Stimulated activated CD8-positive, alpha-beta memory T cell treated with anti-CD3 and anti-CD28 coated beads, Interleukin-2, amount 100 ng/mL, for 1 hour (primary cell): ENCODE data around the gene APIP.

Source experiments
- DNase-seq, 2 donors: peaks; one replicate each; pipeline ENCODE4 v3.0.0-alpha.2; 2020; ENCODE audit warnings: low read depth in 2 of 2

Gene APIP

GRCh38 chr11:34887260-34887659 lies 28.9 kb downstream of the APIP start:
- no peak for DNase-seq

DNA sequence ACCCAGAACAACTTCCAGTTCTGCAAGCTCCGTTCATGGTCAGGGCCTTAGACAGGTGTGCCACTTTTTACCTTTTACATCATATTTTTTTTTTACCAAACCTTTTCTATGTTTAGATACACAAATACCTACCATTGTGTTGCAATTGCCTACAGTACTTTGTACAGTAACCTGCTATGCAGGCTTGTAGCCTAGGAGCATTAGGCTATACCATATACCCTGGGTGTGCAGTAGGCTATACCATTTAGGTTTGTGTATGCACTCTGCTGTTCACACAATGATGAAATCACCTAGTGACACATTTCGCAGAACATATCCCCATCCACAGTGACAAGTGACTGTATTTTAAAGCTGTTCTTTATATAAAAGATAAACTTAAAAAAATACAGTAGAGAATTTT lies 29.6 kb downstream of the APIP start:
- DNase-seq: no peak

GRCh38 chr11:34881900-34882299 lies 34.3 kb downstream of the APIP start:
- DNase-seq: no peak

DNA sequence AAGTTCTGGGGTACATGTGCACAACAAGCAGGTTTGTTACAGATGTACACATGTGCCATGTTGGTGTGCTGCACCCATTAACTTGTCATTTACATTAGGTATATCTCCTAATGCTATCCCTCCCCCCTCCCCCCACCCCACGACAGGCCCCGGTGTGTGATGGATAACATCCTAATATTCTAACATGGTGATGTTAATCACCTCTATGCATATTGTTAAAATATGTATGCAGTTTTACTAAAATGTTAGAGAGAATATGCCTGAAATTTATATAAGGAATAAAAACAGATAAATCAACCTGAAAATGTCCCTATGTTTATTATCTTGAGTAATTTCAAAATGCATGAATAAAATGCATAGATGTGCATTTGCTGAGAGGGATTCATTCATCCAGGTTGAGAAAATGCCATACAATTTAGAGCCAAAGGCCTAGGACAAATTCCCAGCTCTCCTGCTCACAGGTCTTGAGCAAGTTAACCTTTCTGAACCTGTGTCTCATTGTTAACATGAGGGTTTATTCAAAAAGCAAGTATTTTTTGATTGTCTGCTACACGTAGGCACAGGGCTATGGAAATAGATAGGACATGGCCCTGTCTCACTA lies 38.7 kb downstream of the APIP start:
- DNase-seq: no peak

DNA sequence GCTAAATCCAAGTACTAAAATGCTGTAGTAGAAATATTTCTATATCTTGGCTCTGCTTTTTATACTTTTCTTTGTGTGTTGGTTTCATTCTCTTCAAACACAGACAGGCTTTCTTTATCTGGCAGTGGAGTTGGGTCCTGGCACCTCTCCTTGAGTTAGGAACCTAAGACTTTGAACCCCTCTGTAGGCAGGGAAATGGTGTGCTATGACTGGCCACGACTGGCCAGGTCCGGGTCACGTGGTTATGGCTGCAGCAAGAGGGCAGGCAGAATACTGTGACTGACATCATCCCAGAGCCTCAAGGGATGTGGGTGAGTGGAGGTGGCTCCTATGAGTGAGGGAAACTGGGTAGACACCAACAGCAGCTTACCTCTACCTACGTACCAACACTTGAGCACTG lies 42.0 kb downstream of the APIP start:
- DNase-seq: no peak

GRCh38 chr11:34870548-34871196 lies 45.5 kb downstream of the APIP start:
- no peak for DNase-seq

DNA sequence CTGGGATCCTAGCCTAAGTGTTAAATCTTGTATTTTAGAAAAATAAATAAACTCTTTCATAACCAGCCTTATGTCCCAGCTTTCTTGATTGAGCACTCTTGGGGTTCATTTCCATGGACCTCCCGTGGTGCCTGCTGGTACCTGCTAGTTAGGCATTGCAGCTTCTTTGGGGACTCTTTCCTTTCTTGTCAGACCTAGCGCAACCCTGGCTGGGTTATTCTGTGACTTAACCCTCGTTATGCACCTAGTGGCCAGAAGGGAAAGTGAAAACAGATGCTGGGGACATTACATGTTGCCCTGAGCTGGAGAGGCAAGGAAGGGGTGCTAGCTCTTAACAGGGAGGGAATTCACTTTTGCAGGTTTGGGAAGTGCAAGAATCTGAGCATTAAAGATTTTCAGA lies 46.8 kb downstream of the APIP start:
- no peak for DNase-seq

DNA sequence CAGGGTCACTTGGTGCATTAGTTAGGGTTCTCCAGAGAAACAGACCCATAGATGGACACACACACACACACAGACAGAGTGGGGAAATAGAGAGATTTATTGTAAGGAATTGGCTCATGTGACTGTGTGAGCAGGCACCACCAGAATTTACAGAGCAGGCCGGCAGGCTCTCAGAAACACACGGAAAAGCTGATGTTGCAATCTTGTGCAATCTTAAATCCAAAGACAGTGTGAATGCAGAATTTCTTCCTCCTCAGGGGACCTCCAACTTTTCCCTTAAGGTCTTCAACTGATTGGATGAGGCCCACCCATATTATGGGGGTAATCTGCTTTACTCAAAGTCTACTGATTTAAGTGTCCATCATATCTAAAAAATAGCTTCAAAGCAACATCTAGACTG lies 49.8 kb downstream of the APIP start:
- no peak for DNase-seq

DNA sequence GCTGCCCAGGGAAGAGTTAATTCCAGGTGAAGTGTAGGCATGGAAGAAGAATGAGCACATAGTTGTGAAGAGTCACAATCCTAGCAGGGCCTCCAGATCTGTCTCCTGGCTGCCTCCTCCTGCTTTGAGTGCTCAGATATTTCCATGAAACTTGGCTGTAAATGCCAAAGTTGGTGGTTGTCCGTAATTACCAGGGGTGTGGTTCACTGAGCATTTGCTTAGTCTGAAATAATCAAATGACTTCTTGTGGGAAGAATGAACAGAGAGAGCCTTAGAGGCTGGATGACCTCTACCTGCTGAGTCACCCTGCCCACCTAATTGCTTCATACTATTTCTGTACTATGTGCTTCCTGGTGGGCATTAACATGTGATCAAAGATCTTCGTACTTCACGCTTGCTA lies 50.9 kb downstream of the APIP start:
- DNase-seq: no peak

DNA sequence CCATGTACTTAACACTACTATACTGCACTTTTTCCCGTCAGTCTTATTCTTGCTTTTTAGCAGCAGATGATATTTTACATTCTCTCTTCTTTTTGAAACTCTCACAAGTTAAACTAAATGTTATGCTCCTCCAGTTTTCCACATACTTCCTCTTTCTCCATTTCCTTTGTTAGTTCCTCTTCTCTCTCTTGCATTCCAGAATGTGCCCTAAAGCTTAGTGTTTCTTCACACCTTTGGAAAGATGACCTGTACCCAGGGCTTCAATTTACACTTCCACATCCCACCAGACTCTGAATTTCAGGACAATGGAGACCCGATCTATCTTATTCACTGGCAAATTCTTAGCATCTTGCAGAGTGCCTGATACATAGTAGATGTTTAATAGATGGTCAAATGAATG lies 51.8 kb downstream of the APIP start:
- DNase-seq: no peak

GRCh38 chr11:34863048-34863447 lies 53.1 kb downstream of the APIP start:
- no peak for DNase-seq

GRCh38 chr11:34860518-34860917 lies 55.7 kb downstream of the APIP start:
- no peak for DNase-seq

DNA sequence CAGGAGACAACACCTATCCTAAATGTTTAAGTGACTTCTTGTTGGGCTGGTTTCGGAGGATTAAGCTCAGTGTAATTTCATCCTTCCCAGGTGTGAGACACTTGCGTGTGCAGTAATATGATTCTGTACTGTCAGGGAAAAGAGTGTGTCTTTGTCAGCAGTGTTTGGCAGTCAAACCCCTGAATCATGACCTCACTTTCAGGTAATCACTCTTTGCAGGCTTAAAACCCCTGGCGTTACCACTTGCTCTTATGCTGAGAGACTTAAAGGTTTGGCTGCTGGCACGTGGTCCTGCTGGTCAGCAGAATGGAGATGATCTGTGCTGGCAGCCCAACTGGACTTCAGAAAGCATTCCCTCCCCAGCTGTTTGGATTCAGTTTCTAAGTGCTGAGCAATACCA lies 56.1 kb downstream of the APIP start:
- no peak for DNase-seq

DNA sequence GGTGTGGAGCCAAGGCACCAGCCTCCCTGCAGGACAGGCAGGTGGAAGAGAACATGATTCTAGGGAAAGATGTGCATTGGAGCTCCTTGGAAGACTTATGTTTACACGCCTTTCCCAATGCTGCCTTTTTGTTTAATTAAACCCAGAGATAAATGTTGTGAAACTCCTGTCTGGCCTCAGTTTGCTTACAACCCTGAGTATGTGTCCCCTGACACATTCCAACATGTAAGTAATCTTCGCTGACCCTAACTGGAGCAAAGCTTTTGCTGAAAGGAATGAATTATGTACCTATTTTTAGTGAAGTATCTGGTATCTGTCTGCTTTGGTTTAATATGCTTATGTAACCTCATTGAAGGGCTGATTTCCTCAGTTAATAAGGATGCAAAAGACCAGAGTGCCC lies 56.7 kb downstream of the APIP start:
- DNase-seq: no peak

DNA sequence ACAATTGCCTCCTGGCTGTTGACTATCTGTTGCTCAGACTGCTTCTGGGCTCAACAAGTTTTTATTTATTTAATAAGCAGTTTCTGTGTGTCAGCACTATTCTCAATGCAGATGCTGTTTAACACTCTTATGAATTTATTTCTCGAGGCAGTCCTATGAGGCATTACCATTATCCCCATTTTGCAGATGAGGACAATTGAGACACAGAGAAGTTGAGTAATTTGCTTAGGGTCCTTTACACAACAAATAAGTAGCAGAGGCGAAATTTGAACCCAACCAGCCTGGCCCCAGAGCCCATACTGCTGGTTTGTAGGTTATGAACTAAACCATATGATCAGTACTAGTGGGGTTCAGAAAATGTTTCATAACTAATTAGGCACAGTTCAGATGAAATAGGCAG lies 58.7 kb downstream of the APIP start:
- no peak for DNase-seq

DNA sequence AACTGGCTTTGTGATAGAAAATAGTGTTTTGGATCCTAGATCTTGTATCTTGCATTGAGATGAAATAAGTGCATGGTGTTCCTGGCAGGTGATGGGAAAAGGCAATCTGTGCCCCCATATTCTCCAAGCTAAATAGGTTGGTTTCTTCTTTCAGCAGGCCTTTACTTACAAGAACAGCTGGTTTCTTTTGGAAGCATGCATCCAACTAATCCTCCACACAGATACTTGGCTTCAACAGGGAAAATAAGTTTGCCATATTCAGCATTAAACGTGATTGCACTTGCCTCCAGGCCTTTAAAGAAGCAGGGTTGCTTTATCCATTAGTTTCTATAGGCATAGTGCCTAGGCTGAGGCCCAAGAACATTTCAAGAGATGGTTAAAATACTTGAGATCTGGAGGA lies 59.9 kb downstream of the APIP start:
- DNase-seq: no peak

GRCh38 chr11:34855754-34856095 lies 60.5 kb downstream of the APIP start:
- DNase-seq: no peak

DNA sequence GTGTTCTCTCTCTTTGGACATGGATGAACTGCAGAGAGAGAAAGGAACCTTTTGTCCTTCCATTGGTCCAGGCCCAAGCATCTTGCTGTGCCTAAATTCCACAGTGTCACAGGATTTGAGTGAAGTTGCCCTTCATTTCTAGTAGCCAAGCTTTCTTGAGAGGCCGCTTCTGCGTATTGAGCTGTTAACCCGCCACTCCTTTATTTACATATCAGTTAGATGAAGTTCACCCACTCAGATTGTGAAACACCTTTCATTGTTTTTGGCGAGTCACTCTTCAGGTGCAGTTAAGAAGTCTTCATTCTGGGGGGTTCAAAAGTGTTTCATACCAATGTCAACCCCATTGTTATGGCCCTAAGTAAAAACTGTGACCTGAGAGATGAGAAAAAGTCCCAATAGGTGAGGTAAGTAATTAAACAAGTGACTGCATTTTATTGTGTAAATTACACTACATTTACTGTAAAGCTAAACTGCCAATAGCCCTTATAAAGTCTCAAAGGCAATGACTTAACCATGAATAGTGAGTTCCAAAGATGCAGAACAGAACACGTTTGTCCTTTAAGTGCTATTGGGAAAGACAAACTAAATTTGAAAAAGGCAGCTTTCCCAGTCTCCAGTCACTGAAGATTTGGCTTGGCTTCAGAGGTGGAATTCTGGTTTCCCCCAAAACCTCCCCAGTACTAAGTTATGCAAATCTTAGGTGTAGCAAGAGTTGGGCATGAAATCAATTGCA lies 61.0 kb downstream of the APIP start:
- DNase-seq: no peak

GRCh38 chr11:34851916-34852315 lies 64.3 kb downstream of the APIP start:
- no peak for DNase-seq

DNA sequence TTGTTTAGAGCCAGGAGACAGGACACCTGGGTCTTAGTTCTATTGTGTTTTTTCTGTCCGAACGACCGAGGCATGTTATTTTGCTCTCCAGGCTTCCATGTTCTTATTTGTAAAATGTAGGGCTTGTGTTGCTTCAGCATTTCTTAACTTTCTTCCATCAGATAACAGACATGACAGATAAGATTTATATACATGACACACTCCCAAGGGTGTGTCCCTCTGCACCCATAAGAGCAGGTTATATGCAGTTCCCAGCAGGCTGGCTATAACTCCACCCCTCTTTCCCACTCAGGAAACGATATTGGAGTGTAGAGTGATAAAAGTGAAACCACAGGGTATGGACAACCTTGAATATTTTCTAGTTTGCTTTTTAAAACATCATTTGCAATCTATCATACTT lies 65.8 kb downstream of the APIP start:
- no peak for DNase-seq

DNA sequence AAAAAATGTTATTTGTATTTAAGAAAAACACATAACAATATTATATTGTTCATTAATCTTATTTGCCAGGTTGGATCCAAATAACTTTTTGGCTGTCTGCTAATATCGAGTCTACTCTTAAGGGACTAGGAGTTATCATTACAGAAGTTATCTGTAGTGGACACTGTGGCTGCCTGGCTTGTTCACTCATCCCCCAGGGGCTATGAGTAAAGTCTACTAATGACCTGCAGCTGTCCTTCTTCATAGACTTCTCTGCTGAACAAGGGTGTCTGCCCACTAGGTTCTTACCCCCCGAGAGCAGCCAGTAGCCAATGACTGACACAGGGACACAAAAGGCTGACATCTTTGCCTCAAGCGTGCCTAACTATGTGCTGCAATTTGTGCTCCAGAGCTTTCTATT lies 69.7 kb downstream of the APIP start:
- no peak for DNase-seq

- no peak for DNase-seq
Measured at GRCh38 chr11:34844463-34845112, 71.6 kb downstream of the APIP start.

GRCh38 chr11:34843271-34843670 lies 72.9 kb downstream of the APIP start:
- DNase-seq: no peak
